ENCODE measurements around the gene JRKL.
"Not testable (repeated sequence)": the region's sequence is repeated elsewhere in the genome, so short reads cannot be mapped to it uniquely, and the experiment has no call there.

The JRKL gene

GRCh38 chr11:96393753-96394348 is 4.0 kb downstream of the JRKL start:
- H3K4me3 ChIP-seq (ENCODE audit: low read depth, low read length): no peak overlapping the region
- no peak for DNase-seq (ENCODE audit: low read depth)
- TF ChIP-seq, protein P1, sequence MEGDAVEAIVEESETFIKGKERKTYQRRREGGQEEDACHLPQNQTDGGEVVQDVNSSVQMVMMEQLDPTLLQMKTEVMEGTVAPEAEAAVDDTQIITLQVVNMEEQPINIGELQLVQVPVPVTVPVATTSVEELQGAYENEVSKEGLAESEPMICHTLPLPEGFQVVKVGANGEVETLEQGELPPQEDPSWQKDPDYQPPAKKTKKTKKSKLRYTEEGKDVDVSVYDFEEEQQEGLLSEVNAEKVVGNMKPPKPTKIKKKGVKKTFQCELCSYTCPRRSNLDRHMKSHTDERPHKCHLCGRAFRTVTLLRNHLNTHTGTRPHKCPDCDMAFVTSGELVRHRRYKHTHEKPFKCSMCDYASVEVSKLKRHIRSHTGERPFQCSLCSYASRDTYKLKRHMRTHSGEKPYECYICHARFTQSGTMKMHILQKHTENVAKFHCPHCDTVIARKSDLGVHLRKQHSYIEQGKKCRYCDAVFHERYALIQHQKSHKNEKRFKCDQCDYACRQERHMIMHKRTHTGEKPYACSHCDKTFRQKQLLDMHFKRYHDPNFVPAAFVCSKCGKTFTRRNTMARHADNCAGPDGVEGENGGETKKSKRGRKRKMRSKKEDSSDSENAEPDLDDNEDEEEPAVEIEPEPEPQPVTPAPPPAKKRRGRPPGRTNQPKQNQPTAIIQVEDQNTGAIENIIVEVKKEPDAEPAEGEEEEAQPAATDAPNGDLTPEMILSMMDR (IDR thresholded peaks at IDR 0.05; ENCODE audit: low read depth, low read length, missing control alignments): peak; percentile 65

DNA sequence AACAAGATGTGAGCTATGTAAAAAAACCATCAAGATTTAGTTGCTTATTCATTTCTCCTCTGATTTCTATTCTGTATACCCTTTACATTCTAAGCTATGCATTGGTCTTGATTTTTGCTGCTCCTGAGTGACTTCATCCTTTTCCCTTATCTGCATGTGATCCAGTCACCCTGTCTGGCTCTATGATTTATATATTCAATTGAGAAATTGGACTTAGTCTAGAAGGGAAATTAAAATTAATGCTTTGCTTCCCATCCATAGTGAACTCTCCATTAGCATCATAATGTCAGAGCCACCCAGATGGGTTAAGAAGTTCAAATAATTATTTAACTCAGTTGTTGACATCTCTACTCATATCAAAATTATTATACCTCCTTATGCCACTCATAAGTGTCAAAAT is 5.0 kb downstream of the JRKL start:
- TF ChIP-seq, protein P1 (IDR thresholded peaks at IDR 0.05; ENCODE audit: low read depth, low read length, missing control alignments): no peak

DNA sequence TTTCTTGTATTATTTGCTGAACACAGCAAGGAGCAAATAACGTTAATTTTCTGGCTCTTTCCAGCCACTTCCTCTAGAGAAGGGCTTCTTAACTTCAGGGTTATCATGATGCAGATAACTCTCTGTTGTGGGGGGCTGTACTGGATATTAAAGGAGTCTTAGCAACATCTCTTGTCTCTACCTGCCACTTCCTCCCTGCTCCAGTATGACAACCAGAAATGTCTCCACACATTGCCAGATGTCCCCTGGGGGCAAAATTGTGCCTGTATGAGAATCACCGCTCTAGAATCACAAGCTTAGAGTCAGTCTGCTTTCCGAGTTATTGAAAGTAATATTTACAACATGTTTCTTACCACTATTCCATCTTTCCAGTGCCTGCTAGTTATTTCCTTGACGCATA is 6.8 kb downstream of the JRKL start:
- no peak for DNase-seq (ENCODE audit: low read depth)
- H3K4me3 ChIP-seq (ENCODE audit: low read depth, low read length): no peak overlapping the region
- TF ChIP-seq, protein P1 (IDR thresholded peaks at IDR 0.05; ENCODE audit: low read depth, low read length, missing control alignments): no peak

More for the DNA sequence above, 5.0 kb downstream of the JRKL start:
- DNase-seq (ENCODE audit: low read depth): no peak
- H3K4me3 ChIP-seq (ENCODE audit: low read depth, low read length): no peak overlapping the region

- no peak overlapping the region for H3K4me3 ChIP-seq (ENCODE audit: low read depth, low read length)
- DNase-seq (ENCODE audit: low read depth): no peak
- TF ChIP-seq, protein P1 (IDR thresholded peaks at IDR 0.05; ENCODE audit: low read depth, low read length, missing control alignments): no peak
These were observed 8.1 kb downstream of the JRKL start for GRCh38 chr11:96397863-96398262.

- no peak overlapping the region for H3K4me3 ChIP-seq (ENCODE audit: low read depth, low read length)
- TF ChIP-seq, protein P1 (IDR thresholded peaks at IDR 0.05; ENCODE audit: low read depth, low read length, missing control alignments): no peak
- no peak for DNase-seq (ENCODE audit: low read depth)
These were observed 10.9 kb downstream of the JRKL start for GRCh38 chr11:96400697-96401096.

DNA sequence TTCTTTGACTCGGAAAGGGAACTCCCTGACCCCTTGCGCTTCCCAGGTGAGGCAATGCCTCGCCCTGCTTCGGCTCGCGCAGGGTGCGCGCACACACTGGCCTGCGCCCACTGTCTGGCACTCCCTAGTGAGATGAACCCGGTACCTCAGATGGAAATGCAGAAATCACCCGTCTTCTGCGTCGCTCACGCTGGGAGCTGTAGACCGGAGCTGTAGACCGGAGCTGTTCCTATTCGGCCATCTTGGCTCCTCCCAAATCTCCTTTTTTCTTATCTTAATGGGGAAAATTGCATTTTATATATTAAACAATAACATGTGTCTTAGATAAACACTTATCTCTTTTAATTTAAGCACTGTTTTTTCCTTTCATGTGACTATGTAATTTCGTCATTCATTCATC is 21.6 kb downstream of the JRKL start:
- not testable (repeated sequence) for DNase-seq (ENCODE audit: low read depth); H3K4me3 ChIP-seq (ENCODE audit: low read depth, low read length)

DNA sequence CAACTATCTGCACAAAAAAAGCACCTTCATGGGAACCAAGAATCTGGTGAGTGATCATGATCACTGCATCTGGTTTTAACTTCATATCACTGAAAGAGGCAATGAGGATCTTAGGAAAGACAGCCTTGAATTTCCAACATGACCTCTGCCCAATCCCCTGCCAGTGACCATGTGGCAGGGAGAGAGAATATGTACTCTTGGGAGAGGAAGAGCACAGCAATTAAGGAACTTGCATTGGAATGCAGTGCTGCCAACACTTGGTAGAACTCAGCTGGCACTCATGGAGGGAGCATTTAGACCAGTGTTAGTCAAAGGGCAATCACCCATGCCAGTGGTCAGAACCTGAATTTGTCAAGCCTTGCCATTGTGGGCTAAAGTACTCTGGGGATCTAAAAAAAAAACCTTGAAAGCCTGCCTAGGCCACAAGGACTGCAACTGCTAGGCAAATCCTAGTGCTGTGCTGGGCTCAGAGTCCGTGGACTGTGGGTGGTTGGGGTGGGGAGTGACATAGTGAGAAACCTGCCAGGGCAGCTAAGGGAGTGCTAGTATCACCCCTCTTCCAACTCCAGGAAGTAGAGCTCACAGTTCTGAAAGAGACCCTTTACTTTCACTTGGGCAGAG is 23.1 kb downstream of the JRKL start:
- TF ChIP-seq, protein P1 (IDR thresholded peaks at IDR 0.05; ENCODE audit: low read depth, low read length, missing control alignments): no peak
- no peak for DNase-seq (ENCODE audit: low read depth)
- no peak overlapping the region for H3K4me3 ChIP-seq (ENCODE audit: low read depth, low read length)

Data from GM12864 (cell line).